ENCODE results near the gene PODXL2.

The PODXL2 gene

GRCh38 chr3:127716384-127716783 lies 87.4 kb downstream of the PODXL2 start:
- TF ChIP-seq PAX5 (IDR thresholded peaks at IDR 0.05; ENCODE audit: insufficient read depth, low read length, severe bottlenecking) (no peak), TAF1 (IDR thresholded peaks at IDR 0.05; ENCODE audit: low read depth, low read length) (no peak), POLR2AphosphoS5 (IDR thresholded peaks at IDR 0.05; ENCODE audit: low read depth, low read length) (no peak), SPI1 (IDR thresholded peaks at IDR 0.05; ENCODE audit: low read depth, low read length) (no peak), POLR2A (IDR thresholded peaks at IDR 0.05; ENCODE audit: low read depth, low read length) (no peak), POU2F2 (IDR thresholded peaks at IDR 0.05; ENCODE audit: low read depth, low read length) (no peak)
- FAIRE-seq (no peak), DNase-seq (ENCODE audit: insufficient read length, low spot score) (no peak)

DNA sequence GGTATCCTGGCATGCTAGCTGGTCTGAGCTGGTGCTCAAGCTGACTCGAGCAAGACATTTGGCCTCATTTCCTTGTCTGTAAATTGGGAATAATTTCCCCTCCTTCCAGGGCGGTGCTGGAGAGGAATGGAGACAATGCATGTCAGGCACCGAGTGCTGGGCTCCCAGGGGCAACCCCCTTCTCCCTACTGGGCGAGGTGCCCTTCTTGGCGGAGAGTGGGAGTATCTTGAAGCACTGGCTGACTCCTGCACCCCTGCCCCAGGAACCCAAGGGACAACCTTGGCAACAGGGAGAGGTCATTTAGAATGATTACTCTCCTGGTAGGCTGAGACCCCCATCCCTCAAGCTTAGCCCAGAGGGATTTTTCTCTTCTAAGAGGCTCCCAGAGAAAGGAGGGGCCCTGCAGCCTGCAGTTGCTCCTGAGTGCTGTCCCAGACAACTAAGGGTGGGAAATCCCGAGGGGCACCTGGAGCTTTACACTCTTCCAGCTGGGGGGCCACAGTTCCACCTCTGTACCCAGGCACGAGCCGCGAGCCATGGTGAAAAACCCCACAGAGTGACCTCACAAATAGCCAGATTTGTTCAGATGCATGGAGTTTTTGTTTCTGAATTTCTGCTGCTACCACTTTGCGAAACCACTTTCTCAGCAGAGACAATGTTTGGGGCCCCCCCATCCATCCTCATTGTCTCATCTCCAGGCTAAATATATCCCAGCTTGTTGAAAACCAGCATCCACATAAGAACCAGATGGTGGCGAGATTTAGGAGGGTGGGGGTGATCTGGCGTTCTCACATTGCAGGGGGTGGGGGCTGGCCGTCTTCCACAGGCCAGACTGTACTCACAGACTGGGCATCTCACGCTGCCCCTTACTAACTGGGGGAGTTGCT lies 88.6 kb downstream of the PODXL2 start:
- FAIRE-seq (peak; percentile 28), DNase-seq (ENCODE audit: insufficient read length, low spot score) (no peak)
- no peak for TF ChIP-seq POLR2A (IDR thresholded peaks at IDR 0.05; ENCODE audit: low read depth, low read length)
- TF ChIP-seq PAX5 (IDR thresholded peaks at IDR 0.05; ENCODE audit: insufficient read depth, low read length, severe bottlenecking): no peak
- no peak for TF ChIP-seq SPI1 (IDR thresholded peaks at IDR 0.05; ENCODE audit: low read depth, low read length)
- TF ChIP-seq POU2F2 (IDR thresholded peaks at IDR 0.05; ENCODE audit: low read depth, low read length): no peak
- no peak for TF ChIP-seq POLR2AphosphoS5 (IDR thresholded peaks at IDR 0.05; ENCODE audit: low read depth, low read length)
- no peak for TF ChIP-seq TAF1 (IDR thresholded peaks at IDR 0.05; ENCODE audit: low read depth, low read length)

- FAIRE-seq (no peak), DNase-seq (ENCODE audit: insufficient read length, low spot score) (no peak)
- TF ChIP-seq PAX5 (IDR thresholded peaks at IDR 0.05; ENCODE audit: insufficient read depth, low read length, severe bottlenecking) (no peak), SPI1 (IDR thresholded peaks at IDR 0.05; ENCODE audit: low read depth, low read length) (no peak), POU2F2 (IDR thresholded peaks at IDR 0.05; ENCODE audit: low read depth, low read length) (no peak), POLR2AphosphoS5 (IDR thresholded peaks at IDR 0.05; ENCODE audit: low read depth, low read length) (no peak)
Measured at GRCh38 chr3:127718245-127718915, 89.4 kb downstream of the PODXL2 start.

DNA sequence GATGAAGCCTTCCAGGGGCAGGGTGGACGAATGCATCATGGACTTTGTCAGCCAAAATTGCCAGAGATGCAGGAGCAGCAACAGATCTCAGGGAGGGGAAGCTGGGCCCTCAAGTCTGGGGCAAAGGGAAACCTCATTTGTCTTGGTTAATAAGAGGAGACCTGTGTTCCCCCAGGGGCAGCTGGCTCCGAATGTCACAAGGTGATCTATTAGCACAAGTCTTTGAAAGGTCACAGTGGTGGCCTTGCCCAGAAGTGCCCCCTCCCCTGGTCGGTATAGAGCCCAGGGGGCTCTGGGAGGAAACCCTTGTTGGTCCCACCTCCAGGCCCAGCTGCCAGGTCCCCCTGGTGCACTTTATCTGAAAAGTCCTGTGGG lies 89.9 kb downstream of the PODXL2 start:
- FAIRE-seq: no peak
- TF ChIP-seq POLR2AphosphoS5 (IDR thresholded peaks at IDR 0.05; ENCODE audit: low read depth, low read length): no peak
- TF ChIP-seq TAF1 (IDR thresholded peaks at IDR 0.05; ENCODE audit: low read depth, low read length): no peak
- TF ChIP-seq SPI1 (IDR thresholded peaks at IDR 0.05; ENCODE audit: low read depth, low read length): no peak
- no peak for TF ChIP-seq POU2F2 (IDR thresholded peaks at IDR 0.05; ENCODE audit: low read depth, low read length)
- TF ChIP-seq POLR2A (IDR thresholded peaks at IDR 0.05; ENCODE audit: low read depth, low read length): no peak
- no peak for TF ChIP-seq PAX5 (IDR thresholded peaks at IDR 0.05; ENCODE audit: insufficient read depth, low read length, severe bottlenecking)
- no peak for DNase-seq (ENCODE audit: insufficient read length, low spot score)

DNA sequence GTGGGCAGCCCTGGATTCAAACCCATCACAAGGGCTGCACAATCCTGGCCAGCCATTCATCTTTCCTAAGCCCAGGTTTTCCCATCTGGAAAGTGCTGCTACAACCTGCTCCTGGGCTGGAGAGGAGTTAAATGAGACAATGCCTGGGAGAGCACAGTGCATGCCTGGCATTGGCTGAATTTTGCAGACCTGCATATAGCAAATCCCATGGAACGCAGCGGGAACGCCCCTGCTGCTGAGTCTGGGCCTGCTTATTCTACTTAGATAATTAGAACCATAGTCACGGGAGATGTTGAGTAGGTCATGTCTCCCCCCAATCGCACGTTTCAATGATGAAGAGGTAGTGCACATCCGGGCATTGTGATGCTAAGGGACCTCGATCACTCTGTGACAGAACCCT lies 90.4 kb downstream of the PODXL2 start:
- DNase-seq (ENCODE audit: insufficient read length, low spot score): no peak
- TF ChIP-seq POLR2A (IDR thresholded peaks at IDR 0.05; ENCODE audit: low read depth, low read length) (no peak), PAX5 (IDR thresholded peaks at IDR 0.05; ENCODE audit: insufficient read depth, low read length, severe bottlenecking) (no peak), POLR2AphosphoS5 (IDR thresholded peaks at IDR 0.05; ENCODE audit: low read depth, low read length) (no peak), POU2F2 (IDR thresholded peaks at IDR 0.05; ENCODE audit: low read depth, low read length) (no peak), SPI1 (IDR thresholded peaks at IDR 0.05; ENCODE audit: low read depth, low read length) (no peak), TAF1 (IDR thresholded peaks at IDR 0.05; ENCODE audit: low read depth, low read length) (no peak)
- FAIRE-seq: no peak

DNA sequence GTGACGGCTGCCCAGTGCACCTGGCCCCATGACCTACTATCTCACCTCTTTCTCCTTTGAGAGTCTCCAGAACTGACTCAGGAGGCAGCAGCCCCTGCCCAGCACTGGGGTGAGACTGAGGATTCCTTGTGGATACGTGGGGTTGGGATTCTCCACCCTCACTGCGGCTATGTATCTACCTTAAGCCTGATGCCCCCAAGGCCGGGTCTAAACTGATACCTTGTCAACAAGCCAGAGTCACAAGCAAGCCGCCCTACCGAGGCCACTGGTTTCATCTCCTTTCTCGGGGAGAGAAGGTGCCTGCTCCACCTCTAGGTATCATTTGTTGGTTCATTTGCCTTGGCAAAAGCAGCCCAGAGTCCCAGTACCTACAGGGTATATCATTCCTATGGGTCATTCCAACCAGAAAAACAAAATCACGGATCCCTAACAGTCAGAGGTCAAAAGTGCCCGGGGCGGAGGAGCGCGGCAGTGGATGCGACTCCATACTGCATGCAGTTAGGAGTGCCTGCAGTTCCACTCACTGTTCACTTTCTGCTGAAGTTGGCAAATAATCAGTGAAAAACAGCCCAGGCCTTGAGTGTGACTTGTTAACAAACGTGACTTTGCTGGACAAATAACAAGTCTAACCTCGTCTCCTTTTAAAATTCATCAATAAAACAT lies 91.3 kb downstream of the PODXL2 start:
- TF ChIP-seq SPI1 (IDR thresholded peaks at IDR 0.05; ENCODE audit: low read depth, low read length): no peak
- no peak for TF ChIP-seq TAF1 (IDR thresholded peaks at IDR 0.05; ENCODE audit: low read depth, low read length)
- no peak for TF ChIP-seq POLR2A (IDR thresholded peaks at IDR 0.05; ENCODE audit: low read depth, low read length)
- no peak for TF ChIP-seq POU2F2 (IDR thresholded peaks at IDR 0.05; ENCODE audit: low read depth, low read length)
- no peak for TF ChIP-seq POLR2AphosphoS5 (IDR thresholded peaks at IDR 0.05; ENCODE audit: low read depth, low read length)
- no peak for TF ChIP-seq PAX5 (IDR thresholded peaks at IDR 0.05; ENCODE audit: insufficient read depth, low read length, severe bottlenecking)
- FAIRE-seq: no peak
- DNase-seq (ENCODE audit: insufficient read length, low spot score): no peak

DNA sequence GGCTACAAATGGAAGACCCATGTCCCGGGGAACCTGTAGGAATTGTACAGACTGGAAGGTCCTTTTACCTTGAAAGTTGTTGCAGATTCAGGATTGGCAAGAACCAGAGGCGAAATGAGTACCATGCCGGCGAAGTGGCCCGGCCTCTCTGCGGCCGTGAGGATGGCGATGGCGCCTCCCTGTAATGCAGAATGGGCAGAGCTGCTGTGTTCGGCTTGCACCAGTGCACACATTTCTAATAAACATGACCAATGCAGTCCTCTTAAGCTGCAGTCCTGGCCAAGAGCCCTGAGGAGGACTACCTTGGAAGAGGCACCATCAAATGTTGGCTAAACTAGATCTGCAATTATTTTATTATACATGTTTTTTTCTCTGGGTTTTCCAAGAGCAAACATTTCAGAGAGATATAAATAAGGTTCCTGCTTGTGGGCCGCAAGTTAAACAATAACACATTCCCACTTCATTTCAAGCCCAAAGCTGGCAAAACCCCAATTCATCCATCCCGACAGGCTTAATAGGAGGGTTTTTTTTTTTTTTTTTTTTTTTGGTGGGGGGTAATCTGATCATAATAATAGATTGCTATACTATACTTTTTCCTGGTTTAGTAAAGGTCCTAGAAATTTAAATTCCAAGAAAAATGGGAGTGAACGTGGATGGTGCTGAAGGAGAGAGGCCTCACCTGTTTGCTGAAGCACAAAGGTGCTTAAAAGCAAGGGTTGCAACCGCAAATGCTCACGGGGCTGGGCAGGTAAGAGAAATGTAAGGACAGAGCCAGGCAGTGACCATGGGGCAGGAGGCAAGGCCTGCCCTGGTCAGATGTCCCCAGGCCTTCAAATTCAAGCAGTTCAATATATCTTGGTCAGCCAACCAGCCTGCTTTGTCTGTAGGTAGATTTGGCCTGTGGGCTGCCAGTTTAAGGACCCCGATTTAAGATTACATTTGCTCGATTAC lies 92.3 kb downstream of the PODXL2 start:
- FAIRE-seq: no peak
- DNase-seq (ENCODE audit: insufficient read length, low spot score): no peak
- TF ChIP-seq POU2F2 (IDR thresholded peaks at IDR 0.05; ENCODE audit: low read depth, low read length) (no peak), PAX5 (IDR thresholded peaks at IDR 0.05; ENCODE audit: insufficient read depth, low read length, severe bottlenecking) (no peak), POLR2AphosphoS5 (IDR thresholded peaks at IDR 0.05; ENCODE audit: low read depth, low read length) (no peak), SPI1 (IDR thresholded peaks at IDR 0.05; ENCODE audit: low read depth, low read length) (no peak), POLR2A (IDR thresholded peaks at IDR 0.05; ENCODE audit: low read depth, low read length) (no peak)

- no peak for DNase-seq (ENCODE audit: insufficient read length, low spot score)
- no peak for FAIRE-seq
- TF ChIP-seq TAF1 (IDR thresholded peaks at IDR 0.05; ENCODE audit: low read depth, low read length) (no peak), POLR2A (IDR thresholded peaks at IDR 0.05; ENCODE audit: low read depth, low read length) (no peak)
Measured at GRCh38 chr3:127722091-127722784, 93.3 kb downstream of the PODXL2 start.
